GM12878 (cell line): ENCODE measurements around the gene CDH15. TPM values are rescaled to one million over a fixed set of nuclear protein-coding genes. Genes with fewer than 3 reads are reported as not detected.

Source experiments
- ATAC-seq: fragments of 200-7000 bp; cut with Tn5 transposase; 3 replicates; pipeline ENCODE4 v1.9.1; 2020; ENCODE audit warnings: mild to moderate bottlenecking, moderate library complexity
- BruUV-seq: library from RNA; stranded (reverse); fragments of 400-500 nt; replicated peaks from 2 replicates; lab custom pipeline; 2021; lab: Mats Ljungman, UMichigan
- CTCF ChIA-PET: fragments of 300-600 bp; sonication (Branson Sonifier 250); formaldehyde crosslinking; extraction: SDS; loops from one replicate; lab custom pipeline; 2021; ENCODE audit warnings: inconsistent platforms; lab: Yijun Ruan, JAX
- POLR2A ChIA-PET: fragments of 350-600 bp; formaldehyde crosslinking; extraction: SDS; loops from one replicate; lab custom pipeline; 2021; ENCODE audit warnings: inconsistent platforms; lab: Charles Lee
- RAD21 ChIA-PET: fragments of 300-600 bp; sonication (Branson Sonifier 250); formaldehyde crosslinking; loops from one replicate; lab custom pipeline; 2023; ENCODE audit warnings: antibody characterized with exemption; ENCODE audit not compliant: unreplicated experiment; lab: Charles Lee
- SMC1A ChIA-PET: fragments of 300-600 bp; sonication (Branson Sonifier 250); formaldehyde crosslinking; loops from one replicate; lab custom pipeline; 2023; ENCODE audit not compliant: unreplicated experiment, uncharacterized antibody; lab: Charles Lee
- DNase-seq: peaks from one replicate; pipeline ENCODE4 v3.0.0-alpha.2; 2011; ENCODE audit warnings: low read depth, low spot score
- FAIRE-seq: peaks from 3 replicates; lab custom pipeline; 2011; peaks lifted over from hg19 to GRCh38; lab: Jason Lieb, UNC
- H2AFZ ChIP-seq: 2 replicates; pipeline ENCODE4 v1.6.0; 2011; ENCODE audit warnings: low read depth, low read length, control low read depth; ENCODE audit not compliant: control insufficient read depth
- H3K27ac ChIP-seq: 2 replicates; pipeline ENCODE4 v1.5.1; 2011; ENCODE audit warnings: control low read depth; ENCODE audit not compliant: control insufficient read depth, insufficient read depth
- H3K27me3 ChIP-seq, 2 experiments: replicated peaks in 1 of 2; 2 replicates each; pipeline versions ENCODE4 v1.6.0 to v1.6.1; 2011; ENCODE audit warnings: low read length in 1 of 2; ENCODE audit not compliant: control insufficient read depth in 2 of 2, insufficient read depth in 2 of 2
- H3K36me3 ChIP-seq, 2 experiments: 2 replicates each; pipeline ENCODE4 v1.5.1; 2011; ENCODE audit warnings: low read length in 1 of 2; ENCODE audit not compliant: control insufficient read depth in 2 of 2, insufficient read depth in 2 of 2
- H3K4me1 ChIP-seq: 2 replicates; pipeline ENCODE4 v1.6.1; 2011; ENCODE audit warnings: mild to moderate bottlenecking, low read length, moderate library complexity, mixed read lengths; ENCODE audit not compliant: control insufficient read depth, insufficient read depth
- H3K4me2 ChIP-seq: 2 replicates; pipeline ENCODE4 v1.6.0; 2011; ENCODE audit warnings: control low read depth; ENCODE audit not compliant: control insufficient read depth, insufficient read depth
- H3K4me3 ChIP-seq: fragments of 200-600 bp; sonication (generic); 2 replicates; pipeline ENCODE4 v1.5.1; 2016
- H3K79me2 ChIP-seq: 2 replicates; pipeline ENCODE4 v1.6.0; 2011; ENCODE audit warnings: low read length; ENCODE audit not compliant: control insufficient read depth, insufficient read depth
- H3K9ac ChIP-seq: 2 replicates; pipeline ENCODE4 v1.8.0; 2011; ENCODE audit warnings: low read length, control low read depth, mixed read lengths; ENCODE audit not compliant: control insufficient read depth, insufficient read depth
- H3K9me3 ChIP-seq: replicated peaks from 3 replicates; pipeline ENCODE4 v1.5.1; 2011; ENCODE audit warnings: mild to moderate bottlenecking, low read length; ENCODE audit not compliant: control insufficient read depth, insufficient read depth
- H4K20me1 ChIP-seq: 2 replicates; pipeline ENCODE4 v1.6.0; 2011; ENCODE audit not compliant: control insufficient read depth, insufficient read depth
- ATF3 ChIP-seq: IDR thresholded peaks from 2 replicates; pipeline ENCODE4 v1.6.1; 2011; ENCODE audit warnings: low read depth, mild to moderate bottlenecking, low read length, moderate library complexity, borderline replicate concordance; ENCODE audit errors: extremely low read depth
- BRCA1 ChIP-seq: IDR thresholded peaks from 2 replicates; pipeline ENCODE4 v1.6.1; 2011; ENCODE audit warnings: low read depth, low read length, improper control_type of control experiment
- ETV6 ChIP-seq, 2 experiments: fragments of 450-650 bp in 1 of 2; IDR thresholded peaks in 1 of 2; conservative IDR thresholded peaks in 1 of 2; 2 replicates each; pipeline ENCODE4 v1.6.1; 2014; ENCODE audit warnings: antibody characterized with exemption in 1 of 2, borderline replicate concordance in 1 of 2, low read depth in 1 of 2, mild to moderate bottlenecking in 1 of 2, moderate library complexity in 1 of 2
- NFIC ChIP-seq: IDR thresholded peaks from 2 replicates; pipeline ENCODE4 v1.6.1; 2012; ENCODE audit warnings: low read depth, mild to moderate bottlenecking, inconsistent platforms, low read length, moderate library complexity
- POLR2A ChIP-seq: IDR thresholded peaks from 2 replicates; pipeline ENCODE4 v1.6.1; 2011; ENCODE audit warnings: low read depth, mild to moderate bottlenecking, low read length
- RAD21 ChIP-seq: IDR thresholded peaks from 2 replicates; pipeline ENCODE4 v1.6.1; 2011; ENCODE audit warnings: mild to moderate bottlenecking, low read depth, low read length, moderate library complexity; ENCODE audit not compliant: insufficient read depth
- SKIL ChIP-seq: fragments of 450-650 bp; IDR thresholded peaks from 2 replicates; pipeline ENCODE4 v1.6.1; 2017; ENCODE audit warnings: mild to moderate bottlenecking, low read depth, inconsistent platforms; ENCODE audit not compliant: poor library complexity, severe bottlenecking
- STAT3 ChIP-seq: IDR thresholded peaks from 2 replicates; pipeline ENCODE4 v1.6.1; 2011; ENCODE audit warnings: low read depth, low read length, improper control_type of control experiment
- WGBS: methylation state at CpG from one replicate; pipeline ENCODE4 v1.1.6; 2016; ENCODE audit warnings: low lambda C conversion rate; ENCODE audit not compliant: insufficient replicate concordance, insufficient coverage; ENCODE audit errors: missing lambda C conversion rate; 5-methylcytosine and 5-hydroxymethylcytosine counted together
- in situ Hi-C: fragments of 300-500 bp; cut with MboI; formaldehyde crosslinking; loops from 9 replicates; pipeline ENCODE4 v1.14.3; 2018; ENCODE audit warnings: mixed read lengths
- intact Hi-C: fragments of 100-400 bp; cut with micrococcal nuclease; formaldehyde crosslinking; loops from one replicate; pipeline ENCODE4 v1.14.2; 2022; ENCODE audit not compliant: unreplicated experiment
- polyA plus RNA-seq, 11 experiments: library from polyadenylated mRNA; depleted of rRNA in 4 of 11; unstranded in 6 of 11; stranded (reverse) in 5 of 11; fragments of >200 nt; fragmentation: Nextera tagmentation in 4 of 11; fragmentation: Illumina TruSeq in 1 of 11; extraction: Ambion mirVana in 4 of 11; extraction: Trizol in 1 of 11; gene quantifications; 1 replicate in 1 of 11; 2 replicates in 10 of 11; pipeline versions ENCODE4 v1.2.1 to v1.2.3, GENCODE V29; 2011 to 2016; ENCODE audit warnings: inconsistent platforms in 2 of 11, missing spikeins in 2 of 11, low read depth in 1 of 11
- total RNA-seq, 4 experiments: library from RNA; depleted of rRNA in 3 of 4; stranded (reverse); fragments of >200 nt in 3 of 4; fragmentation: Illumina TruSeq in 1 of 4; extraction: Trizol in 1 of 4; gene quantifications; 2 replicates each; pipeline versions ENCODE4 v1.2.1 to v1.2.3, GENCODE V29; 2013 to 2021

CDH15 gene
- total and polyA plus RNA-seq, 10 of the 15 experiments (the other 5 are each of a cell fraction or from before 2014, with no cell fraction given) = 0.02 to 0.06 TPM; not detected in 8

GRCh38 chr16:89144681-89145080 is 26.9 kb upstream of the CDH15 start (continued):
- TF ChIP-seq ATF3 = no peak

GRCh38 chr16:89145406-89146161 is 26.0 kb upstream of the CDH15 start:
- 97% methylated on average over 25 of the region's 25 CpGs for WGBS
- ChIA-PET POLR2A (no interaction called here), CTCF (no interaction called here), RAD21 (interaction anchor here (0.7 kb wide), 1 partner anchor 333 kb away, joined by 3 read pairs; no protein-coding TSS in a partner anchor), SMC1A (no interaction called here)
- no peaks in the 10 kb centered on the region for H3K79me2 ChIP-seq
- no peak for DNase-seq
- H2AFZ ChIP-seq = no peak overlapping the region
- no peak overlapping the region for H3K9ac ChIP-seq
- no peaks in the 10 kb centered on the region for H3K27me3 ChIP-seq
- peaks cover 6% of the 10 kb centered on the region; the same call in 1 of the 3 replicates for H3K9me3 ChIP-seq
- BruUV-seq = no TSS peak
- H3K4me3 ChIP-seq = no peak overlapping the region
- in situ Hi-C loops = no loop called here
- no peak overlapping the region for H3K4me2 ChIP-seq
- TF ChIP-seq RAD21 (no peak), ETV6 (conservative IDR thresholded peaks at IDR 0.05 in 1 of 2, IDR thresholded peaks at IDR 0.05 in 1 of 2; ENCODE audit: borderline replicate concordance in 1 of 2, low read depth in 1 of 2) (no peak), ATF3 (no peak), BRCA1 (no peak), SKIL (no peak), NFIC (no peak), STAT3 (no peak), POLR2A (no peak)
- TF ChIP-seq, all 136 proteins: peak for 0
- Histone ChIP-seq H3K27ac (no peak overlapping the region), H3K36me3 (peaks cover 9 to 14% of the 10 kb centered on the region in 2 experiments), H4K20me1 (no peaks in the 10 kb centered on the region), H3K4me1 (no peaks in the 10 kb centered on the region)
- no peak for FAIRE-seq
- intact Hi-C loops = no loop called here
- ATAC-seq = no peak
